ENCODE results near the gene NR2C1.

NR2C1 gene

DNA sequence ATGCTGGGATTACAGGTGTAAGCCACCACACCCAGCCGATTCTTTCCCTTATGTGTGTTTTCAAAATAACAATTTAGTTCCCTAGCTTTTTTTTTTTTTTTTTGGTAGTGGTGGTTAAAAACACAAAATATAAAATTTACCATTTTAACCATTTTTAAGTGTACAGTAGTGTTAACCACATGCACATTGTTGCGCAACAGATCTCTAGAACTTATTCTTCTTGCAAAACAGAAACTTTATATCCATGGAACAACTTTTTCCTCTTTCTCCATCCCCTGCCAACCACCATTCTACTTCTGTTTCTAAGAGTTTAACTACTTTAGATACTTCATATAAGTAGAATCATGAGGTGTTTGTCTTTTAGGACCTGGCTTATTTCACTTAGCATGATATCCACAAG is 68.8 kb downstream of the NR2C1 start:
- no peaks in the 10 kb centered on the region for H3K27me3 ChIP-seq (ENCODE audit: insufficient read depth, low read depth, severe bottlenecking)
- no peak overlapping the region for H3K4me3 ChIP-seq (ENCODE audit: low read depth, low read length)
- H3K27ac ChIP-seq: no peak overlapping the region
- TF ChIP-seq, protein P1, sequence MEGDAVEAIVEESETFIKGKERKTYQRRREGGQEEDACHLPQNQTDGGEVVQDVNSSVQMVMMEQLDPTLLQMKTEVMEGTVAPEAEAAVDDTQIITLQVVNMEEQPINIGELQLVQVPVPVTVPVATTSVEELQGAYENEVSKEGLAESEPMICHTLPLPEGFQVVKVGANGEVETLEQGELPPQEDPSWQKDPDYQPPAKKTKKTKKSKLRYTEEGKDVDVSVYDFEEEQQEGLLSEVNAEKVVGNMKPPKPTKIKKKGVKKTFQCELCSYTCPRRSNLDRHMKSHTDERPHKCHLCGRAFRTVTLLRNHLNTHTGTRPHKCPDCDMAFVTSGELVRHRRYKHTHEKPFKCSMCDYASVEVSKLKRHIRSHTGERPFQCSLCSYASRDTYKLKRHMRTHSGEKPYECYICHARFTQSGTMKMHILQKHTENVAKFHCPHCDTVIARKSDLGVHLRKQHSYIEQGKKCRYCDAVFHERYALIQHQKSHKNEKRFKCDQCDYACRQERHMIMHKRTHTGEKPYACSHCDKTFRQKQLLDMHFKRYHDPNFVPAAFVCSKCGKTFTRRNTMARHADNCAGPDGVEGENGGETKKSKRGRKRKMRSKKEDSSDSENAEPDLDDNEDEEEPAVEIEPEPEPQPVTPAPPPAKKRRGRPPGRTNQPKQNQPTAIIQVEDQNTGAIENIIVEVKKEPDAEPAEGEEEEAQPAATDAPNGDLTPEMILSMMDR (IDR thresholded peaks at IDR 0.05; ENCODE audit: low read depth, low read length): no peak
- peaks cover 5% of the 10 kb centered on the region for H3K9me3 ChIP-seq (ENCODE audit: severe bottlenecking)
- peaks cover 23% of the 10 kb centered on the region for H3K36me3 ChIP-seq
- no peak for DNase-seq

DNA sequence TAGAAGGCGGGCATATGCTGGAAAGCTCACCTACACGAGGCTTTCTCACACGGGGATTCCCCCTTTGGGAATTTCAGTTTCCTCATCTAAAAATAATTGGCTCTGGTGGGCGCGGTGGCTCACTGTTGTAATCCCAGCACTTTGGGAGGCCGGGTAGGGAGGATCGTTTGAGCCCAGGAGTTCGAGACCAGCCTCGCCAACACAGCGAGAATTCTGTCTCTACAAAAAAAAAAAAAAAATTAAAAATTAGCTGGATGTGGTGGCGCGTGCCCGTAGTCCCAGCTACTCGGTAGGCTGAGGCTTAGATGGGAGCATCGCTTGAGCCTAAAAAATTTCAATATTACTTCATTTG is 69.5 kb downstream of the NR2C1 start:
- DNase-seq: no peak
- Histone ChIP-seq H3K4me3 (ENCODE audit: low read depth, low read length) (peak overlapping the region; percentile 91), H3K27ac (peak overlapping the region; percentile 89)

DNA sequence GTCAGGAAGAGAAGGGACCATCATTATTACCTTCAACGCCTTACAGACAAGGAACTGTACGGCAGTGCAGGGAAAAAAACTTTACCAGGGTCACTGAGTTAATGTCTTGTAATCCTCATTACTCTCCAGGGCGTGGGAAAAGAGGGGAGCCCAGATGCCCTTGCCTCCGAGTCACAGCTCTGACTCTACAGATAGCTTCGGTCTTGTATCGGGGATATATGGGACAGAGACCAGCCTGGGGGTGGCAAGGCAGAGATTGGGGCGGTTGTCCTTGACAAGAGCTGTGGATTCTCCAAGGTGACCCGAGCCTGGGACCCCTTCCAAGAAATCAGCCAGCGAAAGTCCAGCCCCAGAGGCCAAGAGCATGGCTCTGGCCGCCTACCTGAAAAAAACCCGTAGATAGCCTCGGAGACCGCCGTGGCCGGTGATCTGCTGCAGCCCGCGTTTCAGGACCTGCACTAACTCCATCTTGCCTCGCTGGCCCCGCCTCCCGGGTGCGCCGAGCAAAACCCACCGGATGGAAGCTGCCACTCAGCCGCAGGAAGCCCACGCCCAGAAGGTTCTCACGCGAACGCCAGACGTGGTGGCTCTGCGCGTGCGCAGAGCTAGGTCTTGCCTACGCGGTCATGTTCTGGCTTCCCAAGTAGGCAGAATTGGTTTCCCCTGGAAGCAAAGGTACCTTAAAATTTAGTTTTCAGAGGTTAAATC is 70.1 kb downstream of the NR2C1 start, which contains the start of gene NDUFA12:
Gene NDUFA12, minus strand, starts transcription at position 485 of the 708 bp plus-strand sequence. Its CDS starts 17 bp downstream, at position 468.
- Histone ChIP-seq H3K9me3 (ENCODE audit: severe bottlenecking) (peaks cover 5% of the 10 kb centered on the region), H3K27ac (peak within 1 kb of the TSS; percentile 89), H3K4me3 (ENCODE audit: low read depth, low read length) (peak within 1 kb of the TSS; percentile 91), H3K36me3 (peaks cover 23% of the 10 kb centered on the region), H3K27me3 (ENCODE audit: insufficient read depth, low read depth, severe bottlenecking) (no peaks in the 10 kb centered on the region)
- peak; percentile 97 for DNase-seq
- TF ChIP-seq, protein P1 (IDR thresholded peaks at IDR 0.05; ENCODE audit: low read depth, low read length): no peak

More for the DNA sequence above, 69.5 kb downstream of the NR2C1 start:
- Histone ChIP-seq H3K27me3 (ENCODE audit: insufficient read depth, low read depth, severe bottlenecking) (no peaks in the 10 kb centered on the region), H3K9me3 (ENCODE audit: severe bottlenecking) (peaks cover 5% of the 10 kb centered on the region), H3K36me3 (peaks cover 23% of the 10 kb centered on the region)
- TF ChIP-seq, protein P1 (IDR thresholded peaks at IDR 0.05; ENCODE audit: low read depth, low read length): no peak

DNA sequence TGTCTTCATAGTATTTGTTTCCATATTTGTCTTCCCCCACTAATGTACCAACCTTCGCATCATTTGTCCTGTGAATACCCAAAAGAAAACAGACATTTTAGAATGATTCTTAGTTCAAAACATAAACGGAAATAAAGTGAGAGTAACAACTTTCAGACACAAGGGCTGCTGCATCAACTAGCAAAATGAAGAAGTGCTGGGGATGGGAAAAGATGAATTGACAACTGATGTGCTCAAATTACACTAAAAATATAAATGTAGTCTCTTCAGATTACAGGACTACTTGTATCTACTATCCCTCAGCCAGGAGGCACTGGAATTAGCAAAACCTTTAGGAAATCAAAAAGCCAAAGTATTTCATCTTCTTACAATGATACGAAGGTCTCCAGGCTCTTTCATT is 70.7 kb downstream of the NR2C1 start:
- TF ChIP-seq, protein P1 (IDR thresholded peaks at IDR 0.05; ENCODE audit: low read depth, low read length): no peak
- Histone ChIP-seq H3K27ac (peak overlapping the region; percentile 89), H3K4me3 (ENCODE audit: low read depth, low read length) (peak overlapping the region; percentile 91), H3K36me3 (peaks cover 29% of the 10 kb centered on the region), H3K27me3 (ENCODE audit: insufficient read depth, low read depth, severe bottlenecking) (no peaks in the 10 kb centered on the region), H3K9me3 (ENCODE audit: severe bottlenecking) (peaks cover under 1% of the 10 kb centered on the region)
- DNase-seq: no peak

DNA sequence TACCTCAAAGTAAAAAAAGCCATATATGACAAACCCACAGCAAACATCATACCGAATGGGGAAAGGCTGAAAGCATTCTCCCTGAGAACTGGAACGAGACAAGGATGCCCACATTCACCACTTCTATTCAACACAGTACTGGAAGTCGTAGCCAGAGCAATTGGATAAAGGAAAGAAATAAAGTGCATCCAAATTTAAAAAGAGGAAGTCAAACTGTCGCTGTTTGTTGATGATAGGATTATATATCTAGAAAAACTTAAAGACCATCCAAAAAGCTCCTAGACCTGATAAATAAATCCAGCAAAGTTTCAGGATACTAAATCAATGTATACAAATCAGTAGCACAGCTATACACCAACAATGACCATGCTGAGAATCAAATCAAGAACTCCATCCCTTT is 75.1 kb downstream of the NR2C1 start:
- Histone ChIP-seq H3K27me3 (ENCODE audit: insufficient read depth, low read depth, severe bottlenecking) (no peaks in the 10 kb centered on the region), H3K27ac (no peak overlapping the region), H3K36me3 (peaks cover 37% of the 10 kb centered on the region), H3K9me3 (ENCODE audit: severe bottlenecking) (no peaks in the 10 kb centered on the region), H3K4me3 (ENCODE audit: low read depth, low read length) (no peak overlapping the region)
- DNase-seq: no peak
- TF ChIP-seq, protein P1 (IDR thresholded peaks at IDR 0.05; ENCODE audit: low read depth, low read length): no peak

DNA sequence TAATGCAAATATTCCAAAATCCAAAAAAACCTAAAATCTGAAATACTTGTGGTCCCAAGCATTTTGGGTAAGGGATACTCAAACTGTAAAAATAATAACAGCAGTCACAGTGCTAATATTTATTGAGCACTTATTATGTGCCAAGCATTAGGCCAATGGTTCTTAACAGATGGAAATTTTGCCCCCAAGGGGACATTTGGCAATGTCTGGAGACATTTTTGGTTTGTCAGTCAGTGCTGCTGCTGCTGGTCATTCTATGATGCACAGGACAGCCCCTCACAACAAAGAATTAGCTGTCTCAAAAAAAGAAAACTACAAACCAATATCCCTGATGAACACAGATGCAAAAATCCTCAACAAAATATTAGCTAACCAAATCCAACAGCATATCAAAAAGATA is 75.7 kb downstream of the NR2C1 start:
- Histone ChIP-seq H3K27me3 (ENCODE audit: insufficient read depth, low read depth, severe bottlenecking) (no peaks in the 10 kb centered on the region), H3K36me3 (peaks cover 38% of the 10 kb centered on the region), H3K27ac (no peak overlapping the region), H3K9me3 (ENCODE audit: severe bottlenecking) (no peaks in the 10 kb centered on the region), H3K4me3 (ENCODE audit: low read depth, low read length) (no peak overlapping the region)
- TF ChIP-seq, protein P1 (IDR thresholded peaks at IDR 0.05; ENCODE audit: low read depth, low read length): no peak
- DNase-seq: no peak

Data from WERI-Rb-1 (cell line).